SH-SY5Y (cell line): ENCODE data around the gene LTBP2.

Experiments used
- GATA2 ChIP-seq: IDR thresholded peaks from 2 replicates; pipeline ENCODE4 v1.6.1; 2011; ENCODE audit warnings: mild to moderate bottlenecking, low read depth, low read length
- GATA3 ChIP-seq: IDR thresholded peaks from 2 replicates; pipeline ENCODE4 v1.6.1; 2011; ENCODE audit warnings: low read depth, mild to moderate bottlenecking, low read length, moderate library complexity

DNA sequence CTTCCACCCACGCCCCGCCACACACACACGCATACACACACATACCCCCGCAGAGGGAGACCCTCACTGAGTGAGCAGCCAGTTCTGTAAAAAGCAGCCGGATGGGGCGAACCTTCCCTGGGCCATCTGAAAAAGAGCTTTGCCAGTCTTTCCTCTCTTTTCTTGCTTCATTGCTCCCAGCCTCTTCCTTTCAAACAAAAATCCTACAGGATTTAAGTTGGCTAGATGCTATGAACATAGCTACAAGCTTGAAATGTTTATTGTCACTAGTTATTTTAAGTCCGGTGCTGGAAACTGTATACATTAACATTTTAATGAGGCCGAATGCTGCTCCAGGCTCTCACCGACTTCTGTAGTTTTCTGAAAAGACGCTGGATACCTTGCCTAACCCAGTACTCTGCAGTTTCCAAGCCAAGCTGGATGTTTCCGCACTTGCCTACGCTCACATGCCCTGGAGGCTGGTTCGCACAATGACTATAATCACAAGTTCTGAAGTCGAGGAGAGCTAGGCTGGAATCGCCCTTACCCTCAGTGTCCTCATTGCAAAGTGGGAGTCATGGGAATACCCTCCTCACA lies 39.2 kb downstream of the LTBP2 start:
- TF ChIP-seq GATA2: no peak
- TF ChIP-seq GATA3: no peak
